Peyer's patch (tissue), 4 donors: ENCODE results near the gene PHEX.

Experiments used
- CTCF ChIP-seq, 6 experiments: fragments of 450-650 bp in 4 of 6; fragments of 200-600 bp in 2 of 6; sonication (generic) in 1 of 6; IDR thresholded peaks; one replicate each; pipeline ENCODE4 v1.5.1; 2017 to 2019; ENCODE audit warnings: antibody characterized with exemption in 6 of 6, mild to moderate bottlenecking in 3 of 6, moderate library complexity in 1 of 6
- POLR2A ChIP-seq, 2 donors: fragments of 450-650 bp; IDR thresholded peaks; one replicate each; pipeline ENCODE4 v1.5.1; 2017; ENCODE audit warnings: antibody characterized with exemption in 2 of 2, mild to moderate bottlenecking in 2 of 2, moderate library complexity in 2 of 2

- TF ChIP-seq CTCF (IDR thresholded peaks at IDR 0.05) (no peak), POLR2A (IDR thresholded peaks at IDR 0.05) (no peak)
These were observed 6.4 kb upstream of the PHEX start for GRCh38 chrX:22025751-22026150.
